ENCODE measurements around the gene ZGPAT.

DNA sequence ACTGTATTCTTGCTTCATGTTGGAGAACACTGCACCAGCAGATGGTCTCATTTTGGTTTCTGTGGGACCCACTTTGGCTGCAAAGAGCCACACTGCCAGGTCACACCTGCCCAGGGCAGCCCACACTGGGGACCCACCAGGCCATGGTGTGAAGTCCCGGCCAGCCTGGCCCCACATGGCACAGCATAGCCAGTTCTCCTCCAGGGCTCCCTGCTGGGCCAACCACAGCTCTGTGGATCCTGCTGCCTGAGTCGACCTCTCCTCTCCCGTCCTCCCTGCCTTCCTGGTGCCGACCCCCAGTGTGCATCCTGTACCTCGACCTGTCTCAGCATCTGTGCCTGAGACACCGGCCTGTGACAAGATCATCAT lies 3.1 kb upstream of the ZGPAT start:
- TF ChIP-seq, protein P1, sequence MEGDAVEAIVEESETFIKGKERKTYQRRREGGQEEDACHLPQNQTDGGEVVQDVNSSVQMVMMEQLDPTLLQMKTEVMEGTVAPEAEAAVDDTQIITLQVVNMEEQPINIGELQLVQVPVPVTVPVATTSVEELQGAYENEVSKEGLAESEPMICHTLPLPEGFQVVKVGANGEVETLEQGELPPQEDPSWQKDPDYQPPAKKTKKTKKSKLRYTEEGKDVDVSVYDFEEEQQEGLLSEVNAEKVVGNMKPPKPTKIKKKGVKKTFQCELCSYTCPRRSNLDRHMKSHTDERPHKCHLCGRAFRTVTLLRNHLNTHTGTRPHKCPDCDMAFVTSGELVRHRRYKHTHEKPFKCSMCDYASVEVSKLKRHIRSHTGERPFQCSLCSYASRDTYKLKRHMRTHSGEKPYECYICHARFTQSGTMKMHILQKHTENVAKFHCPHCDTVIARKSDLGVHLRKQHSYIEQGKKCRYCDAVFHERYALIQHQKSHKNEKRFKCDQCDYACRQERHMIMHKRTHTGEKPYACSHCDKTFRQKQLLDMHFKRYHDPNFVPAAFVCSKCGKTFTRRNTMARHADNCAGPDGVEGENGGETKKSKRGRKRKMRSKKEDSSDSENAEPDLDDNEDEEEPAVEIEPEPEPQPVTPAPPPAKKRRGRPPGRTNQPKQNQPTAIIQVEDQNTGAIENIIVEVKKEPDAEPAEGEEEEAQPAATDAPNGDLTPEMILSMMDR (IDR thresholded peaks at IDR 0.05), result no peak
- TF ChIP-seq POLR2AphosphoS5 (IDR thresholded peaks at IDR 0.05) (no peak), POLR2A (IDR thresholded peaks at IDR 0.05) (no peak), EP300 (IDR thresholded peaks at IDR 0.05) (no peak)
